Activated CD4-positive, CD25-positive, alpha-beta regulatory T cell (primary cell): ENCODE data around the gene HNRNPLL.
A peak's percentile ranks its signal among the peaks of the same experiment; 100 is the strongest.
"Not testable (repeated sequence)": the region's sequence is repeated elsewhere in the genome, so short reads cannot be mapped to it uniquely, and the experiment has no call there.

ENCODE experiments used
- DNase-seq, 4 experiments: peaks; one replicate each; lab custom pipeline; 2025; lab: John Stamatoyannopoulos, UW

HNRNPLL gene

GRCh38 chr2:38552259-38552658, 50.5 kb downstream of the HNRNPLL start:
- no peak for DNase-seq

GRCh38 chr2:38551746-38552145, 51.0 kb downstream of the HNRNPLL start:
- DNase-seq = no peak

GRCh38 chr2:38551171-38551570, 51.6 kb downstream of the HNRNPLL start:
- no peak for DNase-seq

GRCh38 chr2:38549851-38550250, 52.9 kb downstream of the HNRNPLL start:
- DNase-seq = no peak

GRCh38 chr2:38549071-38549704, 53.5 kb downstream of the HNRNPLL start:
- no peak for DNase-seq

- no peak for DNase-seq
Observed at GRCh38 chr2:38547791-38548190, 54.9 kb downstream of the HNRNPLL start.

- no peak for DNase-seq
Observed at GRCh38 chr2:38546585-38546984, 56.1 kb downstream of the HNRNPLL start.

GRCh38 chr2:38546064-38546463, 56.7 kb downstream of the HNRNPLL start:
- no peak for DNase-seq

- DNase-seq = not testable (repeated sequence)
Observed at GRCh38 chr2:38542248-38542631, 60.5 kb downstream of the HNRNPLL start.

GRCh38 chr2:38540580-38541286, 62.0 kb downstream of the HNRNPLL start:
- DNase-seq = no peak

- no peak for DNase-seq
Observed at GRCh38 chr2:38539086-38539485, 63.6 kb downstream of the HNRNPLL start.

GRCh38 chr2:38537937-38538525, 64.7 kb downstream of the HNRNPLL start:
- DNase-seq = no peak

- DNase-seq = not testable (repeated sequence)
Observed at GRCh38 chr2:38537296-38537695, 65.4 kb downstream of the HNRNPLL start.

GRCh38 chr2:38535744-38536506, 66.8 kb downstream of the HNRNPLL start:
- DNase-seq = peak; percentile 66 to 82 (median 76)

- DNase-seq = no peak
Observed at GRCh38 chr2:38535404-38535743, 67.4 kb downstream of the HNRNPLL start.

GRCh38 chr2:38534746-38535403, 67.9 kb downstream of the HNRNPLL start:
- no peak for DNase-seq

- no peak for DNase-seq
Observed at GRCh38 chr2:38533757-38534545, 68.8 kb downstream of the HNRNPLL start.

- no peak for DNase-seq
Observed at GRCh38 chr2:38533180-38533579, 69.5 kb downstream of the HNRNPLL start.

- DNase-seq = no peak
Observed at GRCh38 chr2:38532366-38532765, 70.4 kb downstream of the HNRNPLL start.

GRCh38 chr2:38529208-38529607, 73.5 kb downstream of the HNRNPLL start:
- DNase-seq = no peak

- DNase-seq = no peak
Observed at GRCh38 chr2:38528534-38528933, 74.2 kb downstream of the HNRNPLL start.
